ENCODE measurements around the gene PIF1. TPM values are rescaled to one million over a fixed set of nuclear protein-coding genes. Genes with fewer than 3 reads are reported as not detected.

The PIF1 gene
- total and polyA plus RNA-seq, 12 donors, result 0.26 to 6.0 (median 1.8) TPM

DNA sequence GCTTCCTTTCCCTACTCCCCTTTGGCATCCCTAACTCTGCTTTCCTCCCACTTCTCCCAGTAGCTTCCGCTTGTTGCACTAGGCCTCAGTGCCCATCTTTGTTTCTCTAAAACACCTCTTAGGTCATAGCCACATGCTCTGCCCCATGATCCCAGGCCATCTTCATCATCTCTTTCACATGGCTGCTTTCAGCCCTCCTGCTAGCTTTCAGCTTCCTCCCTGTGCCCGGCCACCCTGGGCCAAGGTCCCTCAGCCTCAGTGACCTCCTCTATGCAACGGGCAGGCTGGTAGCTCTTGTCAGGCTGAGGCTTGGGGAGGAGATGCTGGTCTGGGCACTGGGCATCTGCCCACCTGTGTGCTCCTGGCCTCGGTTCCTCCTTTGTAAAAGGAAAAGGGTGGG lies 18.5 kb upstream of the PIF1 start:
- 24 to 48% (median 39%) methylated on average over 4 of the region's 4 CpGs for WGBS, 4 donors
- DNase-seq, result no peak
- TF ChIP-seq POLR2A (IDR thresholded peaks at IDR 0.05), result no peak
- TF ChIP-seq, protein P1, sequence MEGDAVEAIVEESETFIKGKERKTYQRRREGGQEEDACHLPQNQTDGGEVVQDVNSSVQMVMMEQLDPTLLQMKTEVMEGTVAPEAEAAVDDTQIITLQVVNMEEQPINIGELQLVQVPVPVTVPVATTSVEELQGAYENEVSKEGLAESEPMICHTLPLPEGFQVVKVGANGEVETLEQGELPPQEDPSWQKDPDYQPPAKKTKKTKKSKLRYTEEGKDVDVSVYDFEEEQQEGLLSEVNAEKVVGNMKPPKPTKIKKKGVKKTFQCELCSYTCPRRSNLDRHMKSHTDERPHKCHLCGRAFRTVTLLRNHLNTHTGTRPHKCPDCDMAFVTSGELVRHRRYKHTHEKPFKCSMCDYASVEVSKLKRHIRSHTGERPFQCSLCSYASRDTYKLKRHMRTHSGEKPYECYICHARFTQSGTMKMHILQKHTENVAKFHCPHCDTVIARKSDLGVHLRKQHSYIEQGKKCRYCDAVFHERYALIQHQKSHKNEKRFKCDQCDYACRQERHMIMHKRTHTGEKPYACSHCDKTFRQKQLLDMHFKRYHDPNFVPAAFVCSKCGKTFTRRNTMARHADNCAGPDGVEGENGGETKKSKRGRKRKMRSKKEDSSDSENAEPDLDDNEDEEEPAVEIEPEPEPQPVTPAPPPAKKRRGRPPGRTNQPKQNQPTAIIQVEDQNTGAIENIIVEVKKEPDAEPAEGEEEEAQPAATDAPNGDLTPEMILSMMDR (IDR thresholded peaks at IDR 0.05), result no peak
- H3K9me3 ChIP-seq (replicated peaks in 1 of 3), result no peaks in the 10 kb centered on the region
- peak overlapping the region in 3 of 4 donors; percentile 7 to 97 (median 92) for H3K4me3 ChIP-seq
- H3K27ac ChIP-seq, result peak overlapping the region; percentile 3 to 97 (median 77)
- H3K36me3 ChIP-seq (replicated peaks in 1 of 2), result peaks cover 0 to 8% of the 10 kb centered on the region in 2 donors
- peaks cover 39 to 58% of the 10 kb centered on the region in 2 donors for H3K4me1 ChIP-seq (replicated peaks in 1 of 2)
- intact Hi-C loops (cut with DNase I), result no loop called here
- H3K27me3 ChIP-seq, result no peaks in the 10 kb centered on the region

DNA sequence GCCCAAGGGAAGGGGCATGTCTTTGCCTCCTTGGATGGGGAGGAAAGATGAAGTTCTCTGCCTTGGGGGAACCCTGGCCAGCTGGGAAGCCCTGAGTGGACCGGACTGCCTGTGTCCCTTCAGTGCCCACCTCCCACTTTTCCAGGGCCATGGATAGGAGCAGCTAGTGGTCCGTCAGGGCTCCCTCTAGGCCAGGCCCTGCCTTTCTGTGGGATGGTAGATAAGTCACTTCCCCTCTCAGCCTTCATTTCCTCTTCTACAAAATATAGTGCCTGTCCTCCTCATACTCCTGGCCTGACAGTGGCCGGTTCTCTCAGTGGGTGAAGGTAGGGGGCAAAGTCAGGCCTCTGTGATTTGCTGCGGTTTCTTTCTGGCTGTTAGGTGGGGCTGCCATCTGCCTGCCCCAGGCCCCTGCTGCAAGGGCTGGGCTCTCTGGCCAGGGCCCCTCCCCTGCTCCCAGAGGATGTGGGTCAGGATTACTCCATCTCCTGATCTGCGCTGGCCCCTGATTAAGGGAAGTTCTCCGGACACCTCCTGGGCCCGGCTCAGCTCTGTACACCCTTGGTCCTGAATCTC lies 17.6 kb upstream of the PIF1 start:
- peak overlapping the region; percentile 62 to 97 (median 92) for H3K4me3 ChIP-seq
- H3K4me1 ChIP-seq (replicated peaks in 1 of 2), result peaks cover 39 to 58% of the 10 kb centered on the region in 2 donors
- DNase-seq, result peak in 6 of 7 donors; percentile 64 to 78 (median 70)
- peak overlapping the region; percentile 58 to 97 (median 96) for H3K27ac ChIP-seq
- 5 to 8% (median 7%) methylated on average over 6 to 7 of the region's 7 CpGs for WGBS, 4 donors
- intact Hi-C loops (cut with DNase I), result no loop called here
- H3K27me3 ChIP-seq, result no peaks in the 10 kb centered on the region
- H3K9me3 ChIP-seq (replicated peaks in 1 of 3), result no peaks in the 10 kb centered on the region
- H3K36me3 ChIP-seq (replicated peaks in 1 of 2), result no peaks in the 10 kb centered on the region
- peak; percentile 14 to 32 for TF ChIP-seq POLR2A (IDR thresholded peaks at IDR 0.05)
- TF ChIP-seq, protein P1 (IDR thresholded peaks at IDR 0.05), result no peak

DNA sequence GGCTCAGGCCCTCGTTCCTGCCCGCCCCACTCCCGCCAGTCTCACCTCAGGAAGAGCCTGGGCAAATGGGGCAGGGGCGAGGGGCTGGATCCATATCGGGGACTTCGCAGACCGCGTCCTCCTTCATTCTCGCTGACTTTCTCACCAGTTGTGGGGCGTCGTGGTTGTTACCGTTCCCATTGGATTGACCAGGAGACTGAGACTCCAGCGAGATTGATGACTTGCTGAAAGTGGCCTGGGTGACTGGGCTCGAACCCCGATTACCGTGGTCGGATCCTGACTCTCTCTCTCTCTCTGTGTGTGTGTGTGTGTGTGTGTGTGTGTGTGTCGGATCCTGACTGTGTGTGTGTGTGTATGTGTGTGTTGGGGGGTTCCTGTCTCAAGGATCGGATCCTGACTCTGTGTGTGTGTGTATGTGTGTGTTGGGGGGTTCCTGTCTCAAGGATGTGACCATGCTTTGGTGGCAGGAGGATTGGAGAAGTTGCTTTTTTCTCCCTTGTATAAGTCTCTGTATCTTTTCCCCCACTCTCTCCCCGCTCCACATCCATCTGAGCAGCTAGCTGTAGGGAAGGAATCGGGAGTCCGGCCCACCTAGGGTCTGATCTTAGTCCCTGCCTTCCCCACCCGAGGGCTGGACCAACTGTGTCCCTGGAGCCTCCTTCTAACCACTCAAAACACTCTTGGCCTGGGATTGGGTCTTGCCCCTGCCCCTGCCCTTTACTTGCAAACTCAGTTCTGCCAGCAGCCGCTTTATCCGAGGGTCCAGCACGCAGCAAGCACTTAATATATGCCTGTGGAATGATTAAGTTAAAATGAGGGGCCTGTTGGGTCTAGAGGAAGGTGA lies 16.9 kb upstream of the PIF1 start:
- Histone ChIP-seq H3K36me3 (replicated peaks in 1 of 2) (no peaks in the 10 kb centered on the region), H3K4me1 (replicated peaks in 1 of 2) (peaks cover 39 to 52% of the 10 kb centered on the region in 2 donors), H3K9me3 (replicated peaks in 1 of 3) (no peaks in the 10 kb centered on the region), H3K4me3 (peak overlapping the region; percentile 62 to 97 (median 92)), H3K27me3 (no peaks in the 10 kb centered on the region), H3K27ac (peak overlapping the region; percentile 58 to 97 (median 96))
- WGBS, 4 donors, result 2 to 3% (median 2%) methylated on average over 13 to 26 of the region's 26 CpGs
- intact Hi-C loops (cut with DNase I), result no loop called here
- DNase-seq, result peak in 3 of 7 donors; percentile 52 to 70 (median 61)
- no peak for TF ChIP-seq POLR2A (IDR thresholded peaks at IDR 0.05)
- TF ChIP-seq, protein P1 (IDR thresholded peaks at IDR 0.05), result no peak

DNA sequence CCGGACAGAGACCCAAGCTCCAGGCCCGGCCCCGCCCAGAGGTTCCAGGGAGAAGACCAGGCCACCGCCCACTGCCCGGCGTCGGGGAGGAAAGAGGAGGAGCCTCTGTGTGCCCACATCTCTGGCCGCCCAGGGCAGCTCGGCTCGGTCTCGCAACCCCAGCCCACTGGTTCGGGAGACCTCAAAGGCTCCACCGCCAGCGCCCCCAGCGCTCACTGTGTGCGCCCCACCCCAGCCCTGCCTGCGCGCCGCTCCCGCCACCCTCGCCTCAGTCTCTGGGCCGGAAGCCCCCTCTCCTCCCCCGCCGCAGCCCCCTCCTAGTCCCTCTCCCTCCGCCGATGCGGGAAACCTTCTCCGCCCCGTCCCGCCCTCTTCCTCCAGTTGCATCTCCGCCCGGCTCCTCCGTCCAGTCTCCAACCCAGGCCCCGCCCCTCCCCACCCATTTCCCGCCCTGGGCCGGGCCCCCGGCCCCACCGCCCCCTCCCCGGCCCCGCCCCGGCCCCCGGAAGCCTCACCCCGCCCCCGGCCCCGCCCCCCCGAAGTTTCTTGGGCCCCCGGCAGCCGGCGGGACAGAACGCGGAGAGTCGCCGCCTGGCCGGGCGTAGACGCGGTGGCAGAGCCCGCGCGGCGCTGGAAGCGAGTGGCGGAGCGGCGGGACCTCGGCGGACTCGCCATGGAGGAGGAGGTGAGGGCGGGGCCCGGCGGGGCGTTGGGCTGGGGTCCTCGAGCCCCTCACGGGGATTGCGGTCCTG lies 16.1 kb upstream of the PIF1 start, which contains the start of gene PLEKHO2:
TSS of gene PLEKHO2 (plus strand) at position 572 of the 752 bp plus-strand sequence. CDS start at position 674, 102 bp downstream.
- H3K4me1 ChIP-seq (replicated peaks in 1 of 2), result peaks cover 39 to 44% of the 10 kb centered on the region in 2 donors
- TF ChIP-seq, protein P1 (IDR thresholded peaks at IDR 0.05), result peak in 3 of 6 experiments; percentile 19 to 39 (median 25)
- peak; percentile 79 to 83 for TF ChIP-seq POLR2A (IDR thresholded peaks at IDR 0.05)
- no peaks in the 10 kb centered on the region for H3K9me3 ChIP-seq (replicated peaks in 1 of 3)
- no peaks in the 10 kb centered on the region for H3K36me3 ChIP-seq (replicated peaks in 1 of 2)
- DNase-seq, result peak; percentile 97 to 99 (median 97)
- peak within 1 kb of the TSS; percentile 62 to 97 (median 92) for H3K4me3 ChIP-seq
- H3K27me3 ChIP-seq, result no peaks in the 10 kb centered on the region
- intact Hi-C loops (cut with DNase I), result no loop called here
- H3K27ac ChIP-seq, result peak within 1 kb of the TSS; percentile 88 to 97 (median 96)
- WGBS, 4 donors, result 0 to 1% (median 0%) methylated on average over 1 to 75 of the region's 75 CpGs

Measured in adrenal gland (tissue), 12 donors.